CD4-positive, alpha-beta T cell (primary cell): ENCODE data around the gene LMO7. TPM values are rescaled to one million over a fixed set of nuclear protein-coding genes. Genes with fewer than 3 reads are reported as not detected.

ENCODE experiments used
- ATAC-seq: fragments of 200-7000 bp; cut with Tn5 transposase; one replicate; pipeline ENCODE4 v1.10.0; 2022; ENCODE audit warnings: mild to moderate bottlenecking; ENCODE audit not compliant: poor library complexity
- CTCF ChIA-PET: fragments of 350-600 bp; sonication (Branson Sonifier 250); formaldehyde crosslinking; loops from one replicate; lab custom pipeline; 2021; ENCODE audit warnings: antibody characterized with exemption, inconsistent platforms; lab: Charles Lee
- POLR2A ChIA-PET: fragments of 350-600 bp; sonication (Branson Sonifier 250); formaldehyde crosslinking; loops from one replicate; lab custom pipeline; 2021; ENCODE audit warnings: antibody characterized with exemption, inconsistent platforms; lab: Charles Lee
- DNase-seq, 14 experiments: peaks; one replicate each; pipeline ENCODE4 v3.0.0-alpha.2; 2013 to 2020; ENCODE audit warnings: mixed read lengths in 2 of 14
- H3K27ac ChIP-seq, 2 donors: one replicate each; pipeline versions ENCODE4 v1.5.1 to v1.7.0; 2013; ENCODE audit warnings: low read length in 2 of 2, low read depth in 1 of 2, mild to moderate bottlenecking in 1 of 2
- H3K27me3 ChIP-seq, 2 experiments: 1 replicate in 1 of 2; 2 replicates in 1 of 2; pipeline versions ENCODE4 v1.6.1 to v1.7.0; 2013; ENCODE audit warnings: low read length in 2 of 2, control low read depth in 1 of 2, mild to moderate bottlenecking in 1 of 2, moderate library complexity in 1 of 2; ENCODE audit not compliant: insufficient read depth in 2 of 2, control insufficient read depth in 1 of 2
- H3K36me3 ChIP-seq: one replicate; pipeline ENCODE4 v1.6.1; 2013; ENCODE audit warnings: low read length, control low read depth; ENCODE audit not compliant: insufficient read depth
- H3K4me1 ChIP-seq: one replicate; pipeline ENCODE4 v1.6.1; 2013; ENCODE audit warnings: low read length, control low read depth; ENCODE audit not compliant: insufficient read depth
- H3K4me3 ChIP-seq: one replicate; pipeline ENCODE4 v1.5.1; 2013; ENCODE audit warnings: mild to moderate bottlenecking, low read length, moderate library complexity
- H3K9me3 ChIP-seq, 2 experiments: 1 replicate in 1 of 2; 2 replicates in 1 of 2; pipeline versions ENCODE4 v1.6.1 to v1.7.0; 2013; ENCODE audit warnings: low read length in 2 of 2, mild to moderate bottlenecking in 2 of 2, control low read depth in 1 of 2, moderate library complexity in 1 of 2; ENCODE audit not compliant: control insufficient read depth in 1 of 2, insufficient read depth in 1 of 2
- H3K27ac Mint-ChIP-seq: one replicate; pipeline ENCODE4 v1.8.0; 2020; ENCODE audit warnings: mixed read lengths
- H3K27me3 Mint-ChIP-seq: one replicate; pipeline ENCODE4 v1.8.0; 2021; ENCODE audit warnings: mixed read lengths
- H3K36me3 Mint-ChIP-seq: one replicate; pipeline ENCODE4 v1.8.0; 2021; ENCODE audit warnings: low read depth, mixed read lengths
- H3K4me1 Mint-ChIP-seq: one replicate; pipeline ENCODE4 v1.8.0; 2021; ENCODE audit warnings: low read depth, mixed read lengths
- H3K4me3 Mint-ChIP-seq: one replicate; pipeline ENCODE4 v1.8.0; 2020; ENCODE audit warnings: mild to moderate bottlenecking, mixed read lengths
- H3K9me3 Mint-ChIP-seq: one replicate; pipeline ENCODE4 v1.8.0; 2020; ENCODE audit warnings: mixed read lengths
- CTCF ChIP-seq: fragments of 200-600 bp; IDR thresholded peaks from one replicate; pipeline ENCODE4 v1.8.0; 2022; ENCODE audit warnings: antibody characterized with exemption, mild to moderate bottlenecking
- intact Hi-C, 2 experiments: fragments of 100-400 bp; cut with DNase I in 1 of 2; cut with micrococcal nuclease in 1 of 2; formaldehyde crosslinking; loops; one replicate each; pipeline versions ENCODE4 v1.15.1 to v1.9.0; 2023 to 2025; cut with DNase I, micrococcal nuclease
- total RNA-seq, 174 experiments: library from RNA in 2 of 174; stranded (reverse) in 2 of 174; gene quantifications; one replicate each; pipeline ENCODE4 v1.2.3 and lab custom pipeline; 2021 to 2026

The LMO7 gene
- total RNA-seq, 2 experiments from 2014 or later = 35.2 to 36.3 TPM

GRCh38 chr13:75908141-75908540, 272.0 kb downstream of the LMO7 start:
- DNase-seq (no peak), ATAC-seq (no peak)
- Mint-ChIP-seq H3K27ac (no peak overlapping the region), H3K36me3 (no peaks in the 10 kb centered on the region), H3K9me3 (no peaks in the 10 kb centered on the region), H3K27me3 (peaks cover 20% of the 10 kb centered on the region), H3K4me1 (no peaks in the 10 kb centered on the region), H3K4me3 (no peak overlapping the region)
- no peak overlapping the region for H3K27ac ChIP-seq
- intact Hi-C loops = no loop called here
- TF ChIP-seq CTCF = no peak
- H3K9me3 ChIP-seq = no peaks in the 10 kb centered on the region
- ChIA-PET CTCF (no interaction called here), POLR2A (no interaction called here)
- no peaks in the 10 kb centered on the region for H3K4me1 ChIP-seq
- no peaks in the 10 kb centered on the region for H3K27me3 ChIP-seq
- no peaks in the 10 kb centered on the region for H3K36me3 ChIP-seq
- no peak overlapping the region for H3K4me3 ChIP-seq

Other genes starting within 250 kb of the LMO7 start
- gene TBC1D4, start 154.2 kb upstream of the LMO7 start, total RNA-seq = 10 to 100 TPM; 37.4 to 42.0 TPM
- gene COMMD6, start 98.5 kb upstream of the LMO7 start, total RNA-seq = 100 to 1,000 TPM; 211 to 217 TPM
- 10 to 100 TPM; 16.0 to 17.7 TPM for gene UCHL3, start 86.5 kb upstream of the LMO7 start, total RNA-seq